Measurements from ENCODE around the gene CEP44. TPM values are rescaled to one million over a fixed set of nuclear protein-coding genes. Genes with fewer than 3 reads are reported as not detected.
A peak's percentile ranks its signal among the peaks of the same experiment; 100 is the strongest.

The CEP44 gene, protein sequence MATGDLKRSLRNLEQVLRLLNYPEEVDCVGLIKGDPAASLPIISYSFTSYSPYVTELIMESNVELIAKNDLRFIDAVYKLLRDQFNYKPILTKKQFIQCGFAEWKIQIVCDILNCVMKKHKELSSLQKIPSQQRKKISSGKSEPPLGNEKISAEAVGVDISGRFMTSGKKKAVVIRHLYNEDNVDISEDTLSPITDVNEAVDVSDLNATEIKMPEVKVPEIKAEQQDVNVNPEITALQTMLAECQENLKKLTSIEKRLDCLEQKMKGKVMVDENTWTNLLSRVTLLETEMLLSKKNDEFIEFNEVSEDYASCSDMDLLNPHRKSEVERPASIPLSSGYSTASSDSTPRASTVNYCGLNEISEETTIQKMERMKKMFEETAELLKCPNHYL
- total RNA-seq = 10 to 100 TPM; 10.3 to 33.8 (median 15.7) TPM

DNA sequence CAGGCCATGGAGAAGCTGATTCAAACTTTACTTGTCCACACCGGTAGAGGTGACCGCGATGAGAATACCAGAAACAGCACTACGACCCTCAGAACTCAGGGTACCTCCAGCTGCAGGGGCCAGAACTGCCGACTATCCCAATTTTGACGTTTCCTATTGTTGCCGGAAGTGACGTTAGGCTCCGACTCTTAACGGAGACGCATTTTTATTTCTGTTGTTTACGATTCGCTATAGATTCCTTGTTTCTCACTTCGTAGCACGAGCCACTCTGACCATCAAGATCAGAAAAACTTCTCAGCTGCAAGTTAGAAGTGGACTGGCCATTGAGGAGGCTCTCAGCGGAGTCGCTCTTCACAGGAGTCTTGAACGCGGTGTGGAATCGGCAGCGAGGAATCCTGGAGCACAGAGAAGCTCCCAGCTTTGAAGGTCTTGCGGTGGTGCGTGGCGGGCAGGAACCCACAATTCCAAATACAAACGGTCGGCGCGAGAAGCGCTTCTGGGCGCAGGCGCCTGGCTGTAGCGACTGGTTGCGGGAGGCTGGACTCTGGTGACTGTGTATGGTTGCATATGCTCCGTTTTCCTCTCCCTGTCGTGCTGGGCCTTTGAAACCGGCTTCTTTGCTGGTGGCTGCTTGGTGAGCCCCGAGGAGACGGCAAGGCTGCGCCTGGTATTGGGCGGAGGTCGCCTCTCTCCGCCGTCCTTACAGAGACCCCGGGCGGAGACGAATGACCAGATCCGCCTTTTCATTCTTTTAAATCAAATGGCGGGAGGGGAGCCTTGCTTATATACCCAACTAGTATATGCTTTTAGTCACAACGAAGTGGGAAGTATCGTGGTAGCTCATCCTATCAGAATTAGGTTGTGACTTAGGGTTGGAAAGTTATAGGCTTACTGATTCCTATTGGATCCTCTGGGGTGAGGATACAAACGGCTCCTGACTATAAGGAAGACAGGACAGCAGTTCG lies at the start of gene CEP44, which contains the start of gene FBXO8:
CEP44 (plus strand) TSS at position 405 of the 965 bp plus-strand sequence. CDS start 15,211 bp downstream, outside the sequence.
FBXO8 (minus strand) TSS at position 161 of the 965 bp plus-strand sequence. CDS start 20,575 bp downstream, outside the sequence.
- DNase-seq = peak; percentile 66 to 83 (median 83)
- TF ChIP-seq, protein P1, sequence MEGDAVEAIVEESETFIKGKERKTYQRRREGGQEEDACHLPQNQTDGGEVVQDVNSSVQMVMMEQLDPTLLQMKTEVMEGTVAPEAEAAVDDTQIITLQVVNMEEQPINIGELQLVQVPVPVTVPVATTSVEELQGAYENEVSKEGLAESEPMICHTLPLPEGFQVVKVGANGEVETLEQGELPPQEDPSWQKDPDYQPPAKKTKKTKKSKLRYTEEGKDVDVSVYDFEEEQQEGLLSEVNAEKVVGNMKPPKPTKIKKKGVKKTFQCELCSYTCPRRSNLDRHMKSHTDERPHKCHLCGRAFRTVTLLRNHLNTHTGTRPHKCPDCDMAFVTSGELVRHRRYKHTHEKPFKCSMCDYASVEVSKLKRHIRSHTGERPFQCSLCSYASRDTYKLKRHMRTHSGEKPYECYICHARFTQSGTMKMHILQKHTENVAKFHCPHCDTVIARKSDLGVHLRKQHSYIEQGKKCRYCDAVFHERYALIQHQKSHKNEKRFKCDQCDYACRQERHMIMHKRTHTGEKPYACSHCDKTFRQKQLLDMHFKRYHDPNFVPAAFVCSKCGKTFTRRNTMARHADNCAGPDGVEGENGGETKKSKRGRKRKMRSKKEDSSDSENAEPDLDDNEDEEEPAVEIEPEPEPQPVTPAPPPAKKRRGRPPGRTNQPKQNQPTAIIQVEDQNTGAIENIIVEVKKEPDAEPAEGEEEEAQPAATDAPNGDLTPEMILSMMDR (IDR thresholded peaks at IDR 0.05) = peak in 1 of 6 experiments; percentile 4
- TF ChIP-seq POLR2A (IDR thresholded peaks at IDR 0.05) = peak in 1 of 2 donors; percentile 41

DNA sequence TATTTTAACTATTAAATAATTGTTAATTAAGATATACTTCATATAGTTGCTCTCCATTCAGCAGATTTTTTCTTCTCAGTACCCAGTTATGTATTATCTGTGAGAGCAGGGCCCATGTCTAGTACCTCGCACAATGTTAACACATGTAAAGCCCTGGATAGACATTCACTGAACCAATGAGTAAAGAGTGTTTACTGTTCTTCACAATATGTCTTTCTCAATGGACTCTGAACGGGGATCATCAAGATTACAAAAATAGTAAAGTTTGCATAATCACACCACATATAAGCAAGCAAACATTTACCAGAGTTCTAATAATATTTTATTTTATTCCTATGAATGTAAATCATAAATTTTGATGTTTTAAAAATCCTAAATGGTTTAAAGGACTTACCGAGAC lies 47.4 kb upstream of the CEP44 start:
- no peak overlapping the region for H3K4me3 ChIP-seq
- H3K9me3 ChIP-seq = no peaks in the 10 kb centered on the region
- peaks cover 0 to 26% (median 0%) of the 10 kb centered on the region in 3 donors for H3K36me3 ChIP-seq
- no peaks in the 10 kb centered on the region for H3K27me3 ChIP-seq
- TF ChIP-seq, protein P1 (IDR thresholded peaks at IDR 0.05) = no peak
- TF ChIP-seq POLR2A (IDR thresholded peaks at IDR 0.05) = no peak
- no peak for DNase-seq
- H3K27ac ChIP-seq = no peak overlapping the region
- H3K4me1 ChIP-seq = no peaks in the 10 kb centered on the region

More for the DNA sequence above, at the start of gene CEP44, which contains the start of gene FBXO8:
- H3K9me3 ChIP-seq = no peaks in the 10 kb centered on the region
- H3K4me1 ChIP-seq = peaks cover 0 to 21% (median 6%) of the 10 kb centered on the region in 4 donors
- no peaks in the 10 kb centered on the region for H3K27me3 ChIP-seq
- no peaks in the 10 kb centered on the region for H3K36me3 ChIP-seq
- H3K4me3 ChIP-seq = peak within 1 kb of the TSS; percentile 74 to 91 (median 86)
- H3K27ac ChIP-seq = peak within 1 kb of the TSS; percentile 95 to 99 (median 97)

DNA sequence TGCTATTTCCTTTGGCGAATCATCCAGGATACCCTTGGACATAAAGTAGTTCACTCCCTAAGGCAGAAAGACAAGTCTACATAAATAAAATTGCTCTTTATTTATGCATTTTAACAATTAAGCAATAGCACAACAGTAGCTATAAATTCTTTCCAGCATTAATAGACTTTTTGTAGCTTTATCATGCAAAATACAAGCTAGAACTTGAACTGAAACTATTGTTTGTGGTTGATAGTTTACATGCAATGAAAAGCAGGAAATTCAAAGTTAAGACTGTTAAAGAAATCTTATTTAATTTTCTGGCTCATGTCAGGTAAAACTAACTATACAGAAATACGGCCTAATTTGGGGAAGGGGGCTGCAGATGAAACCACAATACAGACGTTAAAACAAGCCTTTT lies 42.5 kb upstream of the CEP44 start:
- H3K4me1 ChIP-seq = no peaks in the 10 kb centered on the region
- H3K9me3 ChIP-seq = no peaks in the 10 kb centered on the region
- TF ChIP-seq, protein P1 (IDR thresholded peaks at IDR 0.05) = no peak
- no peak for TF ChIP-seq POLR2A (IDR thresholded peaks at IDR 0.05)
- H3K27ac ChIP-seq = no peak overlapping the region
- H3K4me3 ChIP-seq = no peak overlapping the region
- no peak for DNase-seq
- no peaks in the 10 kb centered on the region for H3K27me3 ChIP-seq
- peaks cover 0 to 26% (median 0%) of the 10 kb centered on the region in 3 donors for H3K36me3 ChIP-seq

DNA sequence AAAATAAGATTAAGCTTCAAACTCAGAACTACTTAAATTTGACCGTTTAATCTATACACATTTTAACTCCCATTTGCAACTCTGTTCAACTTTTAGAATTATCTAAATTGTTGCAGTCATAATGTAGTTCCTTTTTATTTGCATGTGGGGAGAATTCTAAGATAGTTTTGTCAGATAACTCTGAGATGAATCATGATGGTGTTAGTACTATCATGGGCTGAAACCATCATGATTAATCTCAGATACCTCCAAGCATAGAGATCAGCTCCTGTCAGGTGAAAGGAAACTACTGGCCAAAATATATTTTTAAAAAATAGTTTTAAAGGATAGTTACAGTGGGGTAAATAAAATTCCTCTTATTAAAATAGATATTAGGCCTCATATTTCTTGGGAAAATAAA lies 39.3 kb upstream of the CEP44 start:
- Histone ChIP-seq H3K27ac (no peak overlapping the region), H3K36me3 (peaks cover 0 to 7% (median 0%) of the 10 kb centered on the region in 3 donors), H3K27me3 (no peaks in the 10 kb centered on the region), H3K9me3 (no peaks in the 10 kb centered on the region), H3K4me1 (no peaks in the 10 kb centered on the region), H3K4me3 (no peak overlapping the region)
- TF ChIP-seq, protein P1 (IDR thresholded peaks at IDR 0.05) = no peak
- TF ChIP-seq POLR2A (IDR thresholded peaks at IDR 0.05) = no peak
- no peak for DNase-seq

DNA sequence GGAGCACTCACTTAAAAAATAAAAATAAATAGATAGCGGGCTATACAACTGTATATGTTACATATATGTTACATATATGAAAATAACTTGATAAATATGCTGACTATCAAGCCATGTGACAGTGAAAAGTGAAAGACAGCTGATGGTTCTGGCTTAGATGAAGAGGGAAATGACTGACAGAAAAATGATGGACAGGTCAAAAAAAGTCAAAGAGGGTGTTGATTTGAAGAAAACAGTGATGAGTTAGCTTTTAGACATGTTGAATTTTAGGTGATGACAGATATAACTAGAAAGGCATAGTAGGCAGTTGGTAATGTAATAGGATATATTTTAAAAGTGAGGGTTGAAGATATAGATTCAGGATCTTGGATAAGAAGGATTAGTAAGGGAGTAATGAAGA lies 38.0 kb upstream of the CEP44 start:
- no peak for DNase-seq
- H3K9me3 ChIP-seq = no peaks in the 10 kb centered on the region
- no peak overlapping the region for H3K27ac ChIP-seq
- TF ChIP-seq, protein P1 (IDR thresholded peaks at IDR 0.05) = no peak
- TF ChIP-seq POLR2A (IDR thresholded peaks at IDR 0.05) = no peak
- H3K36me3 ChIP-seq = no peaks in the 10 kb centered on the region
- no peak overlapping the region for H3K4me3 ChIP-seq
- no peaks in the 10 kb centered on the region for H3K27me3 ChIP-seq
- H3K4me1 ChIP-seq = no peaks in the 10 kb centered on the region

All from Peyer's patch (tissue), 4 donors.